ENCODE results near the gene CEL. TPM values are rescaled to one million over a fixed set of nuclear protein-coding genes. Genes with fewer than 3 reads are reported as not detected.
"Not testable (repeated sequence)": the region's sequence is repeated elsewhere in the genome, so short reads cannot be mapped to it uniquely, and the experiment has no call there.

The CEL gene
- total and polyA plus RNA-seq, 2 donors (not counting 1 experiment from before 2014, with no cell fraction given), result 0.12 to 0.33 TPM

- Histone ChIP-seq H4K20me1 (ENCODE audit: control insufficient read depth, extremely low read depth, insufficient read depth, low read length) (no peaks in the 10 kb centered on the region), H2AFZ (ENCODE audit: low read length) (no peak overlapping the region), H3K36me3 (ENCODE audit: control insufficient read depth, insufficient read depth, low read length) (no peaks in the 10 kb centered on the region), H3K9me3 (ENCODE audit: control insufficient read depth, insufficient read depth, low read depth, low read length) (no peaks in the 10 kb centered on the region), H3K9ac (ENCODE audit: insufficient read depth, low read length) (no peak overlapping the region), H3K4me2 (ENCODE audit: extremely low read depth, insufficient read depth, low read length) (no peak overlapping the region), H3K4me3 (replicated peaks in 1 of 4; ENCODE audit: control extremely low read depth in 1 of 4, insufficient read depth in 1 of 4, low read depth in 3 of 4, low read length in 4 of 4) (no peak overlapping the region), H3K27me3 (ENCODE audit: control insufficient read depth, insufficient read depth, low read length) (no peaks in the 10 kb centered on the region), H3K79me2 (ENCODE audit: control insufficient read depth, insufficient read depth, low read length) (no peaks in the 10 kb centered on the region), H3K27ac (ENCODE audit: insufficient read depth, low read length) (no peak overlapping the region), H3K4me1 (ENCODE audit: control insufficient read depth, extremely low read depth, insufficient read depth, low read length) (no peaks in the 10 kb centered on the region)
- TF ChIP-seq EZH2 (IDR thresholded peaks at IDR 0.05; ENCODE audit: low read length, missing control alignments), result no peak
- DNase-seq (ENCODE audit: low read depth in 2 of 2), result no peak
Measured at GRCh38 chr9:133090187-133090586, 28.4 kb downstream of the CEL start.

DNA sequence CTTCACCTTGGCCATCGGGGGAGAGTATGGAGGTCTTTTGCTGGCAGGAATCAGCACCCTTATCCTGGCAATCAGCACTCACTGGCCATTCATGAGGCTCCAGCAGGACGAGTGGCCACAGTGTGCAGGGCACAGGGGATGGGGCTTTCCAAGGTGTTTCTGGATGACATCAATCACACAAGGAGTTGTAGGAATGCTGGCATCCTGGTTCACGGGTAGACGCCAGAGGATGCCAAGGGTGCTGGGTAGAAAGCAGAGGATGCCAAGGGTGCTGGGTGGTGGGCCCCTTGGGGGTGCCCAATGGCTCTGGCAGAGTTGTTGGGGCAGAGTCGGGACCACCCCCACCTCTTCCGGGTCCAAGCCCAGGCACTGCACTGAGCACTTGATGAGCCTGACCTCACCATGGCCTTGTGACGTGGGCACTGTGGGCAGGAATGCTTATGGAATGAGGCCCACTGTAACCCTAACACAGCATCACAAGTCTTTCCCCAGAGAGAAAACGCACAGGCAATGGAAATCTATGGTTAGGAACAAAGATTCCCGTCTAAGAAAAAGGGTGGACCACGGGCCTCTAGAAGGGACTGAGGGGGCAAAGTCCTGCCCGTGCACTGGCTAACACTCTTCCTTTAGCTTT, 29.1 kb downstream of the CEL start:
- no peak for DNase-seq (ENCODE audit: low read depth in 2 of 2)
- Histone ChIP-seq H3K4me1 (ENCODE audit: control insufficient read depth, extremely low read depth, insufficient read depth, low read length) (no peaks in the 10 kb centered on the region), H3K36me3 (ENCODE audit: control insufficient read depth, insufficient read depth, low read length) (no peaks in the 10 kb centered on the region), H3K4me2 (ENCODE audit: extremely low read depth, insufficient read depth, low read length) (no peak overlapping the region), H3K4me3 (replicated peaks in 1 of 4; ENCODE audit: control extremely low read depth in 1 of 4, insufficient read depth in 1 of 4, low read depth in 3 of 4, low read length in 4 of 4) (no peak overlapping the region), H3K27me3 (ENCODE audit: control insufficient read depth, insufficient read depth, low read length) (no peaks in the 10 kb centered on the region), H3K79me2 (ENCODE audit: control insufficient read depth, insufficient read depth, low read length) (no peaks in the 10 kb centered on the region), H4K20me1 (ENCODE audit: control insufficient read depth, extremely low read depth, insufficient read depth, low read length) (no peaks in the 10 kb centered on the region), H2AFZ (ENCODE audit: low read length) (no peak overlapping the region), H3K9me3 (ENCODE audit: control insufficient read depth, insufficient read depth, low read depth, low read length) (no peaks in the 10 kb centered on the region), H3K27ac (ENCODE audit: insufficient read depth, low read length) (no peak overlapping the region), H3K9ac (ENCODE audit: insufficient read depth, low read length) (no peak overlapping the region)
- TF ChIP-seq EZH2 (IDR thresholded peaks at IDR 0.05; ENCODE audit: low read length, missing control alignments), result no peak
- TF ChIP-seq CTCF (conservative IDR thresholded peaks at IDR 0.05 in 1 of 2, IDR thresholded peaks at IDR 0.05 in 1 of 2; ENCODE audit: low read depth in 1 of 2, low read length in 2 of 2), result no peak

GRCh38 chr9:133094351-133094750, 32.6 kb downstream of the CEL start:
- not testable (repeated sequence) for H3K4me1 ChIP-seq (ENCODE audit: control insufficient read depth, extremely low read depth, insufficient read depth, low read length); H3K27ac ChIP-seq (ENCODE audit: insufficient read depth, low read length); H3K27me3 ChIP-seq (ENCODE audit: control insufficient read depth, insufficient read depth, low read length); H3K9me3 ChIP-seq (ENCODE audit: control insufficient read depth, insufficient read depth, low read depth, low read length); DNase-seq (ENCODE audit: low read depth in 2 of 2); H3K79me2 ChIP-seq (ENCODE audit: control insufficient read depth, insufficient read depth, low read length); H3K36me3 ChIP-seq (ENCODE audit: control insufficient read depth, insufficient read depth, low read length); H3K4me2 ChIP-seq (ENCODE audit: extremely low read depth, insufficient read depth, low read length); H3K9ac ChIP-seq (ENCODE audit: insufficient read depth, low read length); H3K4me3 ChIP-seq (replicated peaks in 1 of 4; ENCODE audit: control extremely low read depth in 1 of 4, insufficient read depth in 1 of 4, low read depth in 3 of 4, low read length in 4 of 4); H2AFZ ChIP-seq (ENCODE audit: low read length); H4K20me1 ChIP-seq (ENCODE audit: control insufficient read depth, extremely low read depth, insufficient read depth, low read length)

- no peak overlapping the region for H3K27ac ChIP-seq (ENCODE audit: insufficient read depth, low read length)
- H4K20me1 ChIP-seq (ENCODE audit: control insufficient read depth, extremely low read depth, insufficient read depth, low read length), result no peaks in the 10 kb centered on the region
- H3K4me1 ChIP-seq (ENCODE audit: control insufficient read depth, extremely low read depth, insufficient read depth, low read length), result no peaks in the 10 kb centered on the region
- no peak overlapping the region for H3K4me3 ChIP-seq (replicated peaks in 1 of 4; ENCODE audit: control extremely low read depth in 1 of 4, insufficient read depth in 1 of 4, low read depth in 3 of 4, low read length in 4 of 4)
- no peaks in the 10 kb centered on the region for H3K79me2 ChIP-seq (ENCODE audit: control insufficient read depth, insufficient read depth, low read length)
- no peak overlapping the region for H3K4me2 ChIP-seq (ENCODE audit: extremely low read depth, insufficient read depth, low read length)
- H3K9me3 ChIP-seq (ENCODE audit: control insufficient read depth, insufficient read depth, low read depth, low read length), result no peaks in the 10 kb centered on the region
- no peak overlapping the region for H2AFZ ChIP-seq (ENCODE audit: low read length)
- H3K9ac ChIP-seq (ENCODE audit: insufficient read depth, low read length), result no peak overlapping the region
- no peak for TF ChIP-seq CTCF (conservative IDR thresholded peaks at IDR 0.05 in 1 of 2, IDR thresholded peaks at IDR 0.05 in 1 of 2; ENCODE audit: low read depth in 1 of 2, low read length in 2 of 2)
- no peak for TF ChIP-seq EZH2 (IDR thresholded peaks at IDR 0.05; ENCODE audit: low read length, missing control alignments)
- DNase-seq (ENCODE audit: low read depth in 2 of 2), result no peak
- H3K27me3 ChIP-seq (ENCODE audit: control insufficient read depth, insufficient read depth, low read length), result no peaks in the 10 kb centered on the region
- H3K36me3 ChIP-seq (ENCODE audit: control insufficient read depth, insufficient read depth, low read length), result peaks cover 11% of the 10 kb centered on the region
Measured at GRCh38 chr9:133094842-133095393, 33.1 kb downstream of the CEL start.

All from fibroblast of lung (primary cell).